HL-60 (cell line): ENCODE data around the gene DGKI.

ENCODE experiments used
- GABPA ChIP-seq: IDR thresholded peaks from 2 replicates; pipeline ENCODE4 v1.6.1; 2012; ENCODE audit warnings: low read depth
- SPI1 ChIP-seq: IDR thresholded peaks from 2 replicates; pipeline ENCODE4 v1.6.1; 2012; ENCODE audit warnings: low read depth, mild to moderate bottlenecking, borderline replicate concordance
- TF ChIP-seq, protein P1 (sequence below): IDR thresholded peaks from one replicate; pipeline ENCODE4 v1.5.1; 2011; ENCODE audit warnings: low read length, control low read depth, inconsistent platforms; ENCODE audit not compliant: insufficient read depth
- TF ChIP-seq, protein P2 (sequence below): IDR thresholded peaks from 2 replicates; pipeline ENCODE4 v1.6.1; 2012; ENCODE audit warnings: low read depth; ENCODE audit not compliant: insufficient replicate concordance

DNA sequence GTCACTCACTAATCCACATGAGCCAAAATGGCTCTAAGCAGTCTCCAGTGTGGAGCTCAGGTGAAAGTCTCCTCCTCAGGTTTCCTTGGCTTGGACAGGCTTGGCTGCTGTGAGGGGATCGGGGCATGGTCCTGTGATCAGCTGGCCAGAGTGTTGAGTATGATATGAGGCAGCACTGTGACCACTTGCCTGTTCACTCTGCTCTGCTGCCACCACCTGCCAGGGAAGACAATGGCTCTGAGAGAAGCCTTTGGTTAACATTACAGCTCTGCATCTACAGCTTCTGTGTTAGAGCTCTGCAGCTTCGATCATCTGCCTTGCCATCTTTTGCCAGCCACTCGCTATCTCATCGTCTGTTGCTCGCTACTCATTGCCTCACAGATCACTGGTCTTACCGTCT lies 483.1 kb downstream of the DGKI start:
- TF ChIP-seq, protein P1, sequence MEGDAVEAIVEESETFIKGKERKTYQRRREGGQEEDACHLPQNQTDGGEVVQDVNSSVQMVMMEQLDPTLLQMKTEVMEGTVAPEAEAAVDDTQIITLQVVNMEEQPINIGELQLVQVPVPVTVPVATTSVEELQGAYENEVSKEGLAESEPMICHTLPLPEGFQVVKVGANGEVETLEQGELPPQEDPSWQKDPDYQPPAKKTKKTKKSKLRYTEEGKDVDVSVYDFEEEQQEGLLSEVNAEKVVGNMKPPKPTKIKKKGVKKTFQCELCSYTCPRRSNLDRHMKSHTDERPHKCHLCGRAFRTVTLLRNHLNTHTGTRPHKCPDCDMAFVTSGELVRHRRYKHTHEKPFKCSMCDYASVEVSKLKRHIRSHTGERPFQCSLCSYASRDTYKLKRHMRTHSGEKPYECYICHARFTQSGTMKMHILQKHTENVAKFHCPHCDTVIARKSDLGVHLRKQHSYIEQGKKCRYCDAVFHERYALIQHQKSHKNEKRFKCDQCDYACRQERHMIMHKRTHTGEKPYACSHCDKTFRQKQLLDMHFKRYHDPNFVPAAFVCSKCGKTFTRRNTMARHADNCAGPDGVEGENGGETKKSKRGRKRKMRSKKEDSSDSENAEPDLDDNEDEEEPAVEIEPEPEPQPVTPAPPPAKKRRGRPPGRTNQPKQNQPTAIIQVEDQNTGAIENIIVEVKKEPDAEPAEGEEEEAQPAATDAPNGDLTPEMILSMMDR: no peak
- TF ChIP-seq GABPA: no peak
- TF ChIP-seq SPI1: no peak
- TF ChIP-seq, protein P2, sequence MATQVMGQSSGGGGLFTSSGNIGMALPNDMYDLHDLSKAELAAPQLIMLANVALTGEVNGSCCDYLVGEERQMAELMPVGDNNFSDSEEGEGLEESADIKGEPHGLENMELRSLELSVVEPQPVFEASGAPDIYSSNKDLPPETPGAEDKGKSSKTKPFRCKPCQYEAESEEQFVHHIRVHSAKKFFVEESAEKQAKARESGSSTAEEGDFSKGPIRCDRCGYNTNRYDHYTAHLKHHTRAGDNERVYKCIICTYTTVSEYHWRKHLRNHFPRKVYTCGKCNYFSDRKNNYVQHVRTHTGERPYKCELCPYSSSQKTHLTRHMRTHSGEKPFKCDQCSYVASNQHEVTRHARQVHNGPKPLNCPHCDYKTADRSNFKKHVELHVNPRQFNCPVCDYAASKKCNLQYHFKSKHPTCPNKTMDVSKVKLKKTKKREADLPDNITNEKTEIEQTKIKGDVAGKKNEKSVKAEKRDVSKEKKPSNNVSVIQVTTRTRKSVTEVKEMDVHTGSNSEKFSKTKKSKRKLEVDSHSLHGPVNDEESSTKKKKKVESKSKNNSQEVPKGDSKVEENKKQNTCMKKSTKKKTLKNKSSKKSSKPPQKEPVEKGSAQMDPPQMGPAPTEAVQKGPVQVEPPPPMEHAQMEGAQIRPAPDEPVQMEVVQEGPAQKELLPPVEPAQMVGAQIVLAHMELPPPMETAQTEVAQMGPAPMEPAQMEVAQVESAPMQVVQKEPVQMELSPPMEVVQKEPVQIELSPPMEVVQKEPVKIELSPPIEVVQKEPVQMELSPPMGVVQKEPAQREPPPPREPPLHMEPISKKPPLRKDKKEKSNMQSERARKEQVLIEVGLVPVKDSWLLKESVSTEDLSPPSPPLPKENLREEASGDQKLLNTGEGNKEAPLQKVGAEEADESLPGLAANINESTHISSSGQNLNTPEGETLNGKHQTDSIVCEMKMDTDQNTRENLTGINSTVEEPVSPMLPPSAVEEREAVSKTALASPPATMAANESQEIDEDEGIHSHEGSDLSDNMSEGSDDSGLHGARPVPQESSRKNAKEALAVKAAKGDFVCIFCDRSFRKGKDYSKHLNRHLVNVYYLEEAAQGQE: no peak
